Dermis microvascular lymphatic vessel endothelial cell (primary cell): ENCODE results near the gene GABPB2. TPM values are rescaled to one million over a fixed set of nuclear protein-coding genes. Genes with fewer than 3 reads are reported as not detected.
A peak's percentile ranks its signal among the peaks of the same experiment; 100 is the strongest.

Source experiments
- DNase-seq, 2 donors: peaks; one replicate each; pipeline versions ENCODE4 v3.0.0 to v3.0.0-alpha.2; 2010; ENCODE audit warnings: low read depth in 2 of 2
- total RNA-seq: library from RNA; depleted of rRNA; stranded (reverse); fragments of >200 nt; gene quantifications from 2 replicates; pipeline ENCODE4 v1.2.1, GENCODE V29; 2014

GABPB2 gene
- total RNA-seq, 1 donor from 2014 or later: 5.6 TPM

DNA sequence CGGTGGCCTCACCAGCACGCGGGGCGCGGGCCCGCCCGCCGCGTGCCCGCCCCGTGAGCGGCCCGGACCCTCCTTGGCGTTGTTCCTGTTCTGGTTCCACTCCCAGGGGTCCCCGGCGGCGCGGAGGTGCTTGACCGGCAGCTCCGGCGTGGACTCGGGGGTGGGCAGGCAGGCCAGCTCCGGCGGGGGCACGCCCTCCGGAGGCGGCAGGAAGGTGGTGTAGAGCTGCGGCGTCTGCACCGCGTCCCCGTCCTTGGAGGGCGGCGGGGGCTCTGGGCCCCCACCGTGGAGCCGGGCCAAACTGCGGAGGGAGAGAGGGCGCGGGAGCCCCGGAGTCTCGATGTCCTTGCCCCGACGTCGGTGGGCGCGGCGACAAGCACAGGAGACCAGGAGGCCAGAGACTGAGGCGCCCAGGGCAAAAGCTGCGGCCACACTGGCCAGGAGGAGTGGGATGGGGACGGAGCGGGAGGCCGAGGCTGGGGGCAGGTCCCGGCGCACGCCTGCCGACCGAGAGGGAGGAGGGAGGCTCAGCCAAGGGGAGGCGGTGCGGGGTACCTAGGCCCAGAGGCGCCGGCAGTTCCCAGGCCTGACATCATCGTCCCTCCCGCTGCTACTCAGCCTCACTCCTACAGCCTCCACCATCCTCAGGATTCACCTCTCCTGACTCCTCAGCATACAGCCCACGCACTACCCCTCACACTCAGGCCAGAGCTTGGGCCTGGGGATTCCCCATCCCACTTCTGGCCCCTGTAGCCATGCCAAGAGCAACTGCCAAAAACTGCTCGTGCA is 62.7 kb downstream of the GABPB2 start:
- no peak for DNase-seq

GRCh38 chr1:151134396-151134795 is 63.8 kb downstream of the GABPB2 start:
- peak in 1 of 2 donors; percentile 23 for DNase-seq

DNA sequence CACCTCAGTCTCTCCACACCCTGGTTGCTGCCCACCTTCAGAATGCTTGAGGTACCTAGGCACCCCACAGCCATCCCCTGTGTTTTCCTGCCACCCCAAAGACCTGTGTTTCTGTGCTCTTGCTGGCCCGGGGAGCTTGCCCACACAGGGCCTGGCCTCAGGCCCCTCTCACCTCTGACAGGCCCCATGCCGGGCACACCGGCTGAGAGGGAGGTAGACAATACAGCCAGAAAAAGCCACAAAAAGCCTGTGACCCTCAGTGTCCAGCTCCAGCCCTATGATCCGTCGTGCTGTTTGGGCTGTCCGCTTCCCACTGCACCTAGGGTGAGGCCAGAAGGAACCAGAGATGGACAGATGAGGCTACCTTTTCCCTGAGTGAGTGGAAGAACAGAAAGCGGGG is 64.4 kb downstream of the GABPB2 start:
- no peak for DNase-seq

DNA sequence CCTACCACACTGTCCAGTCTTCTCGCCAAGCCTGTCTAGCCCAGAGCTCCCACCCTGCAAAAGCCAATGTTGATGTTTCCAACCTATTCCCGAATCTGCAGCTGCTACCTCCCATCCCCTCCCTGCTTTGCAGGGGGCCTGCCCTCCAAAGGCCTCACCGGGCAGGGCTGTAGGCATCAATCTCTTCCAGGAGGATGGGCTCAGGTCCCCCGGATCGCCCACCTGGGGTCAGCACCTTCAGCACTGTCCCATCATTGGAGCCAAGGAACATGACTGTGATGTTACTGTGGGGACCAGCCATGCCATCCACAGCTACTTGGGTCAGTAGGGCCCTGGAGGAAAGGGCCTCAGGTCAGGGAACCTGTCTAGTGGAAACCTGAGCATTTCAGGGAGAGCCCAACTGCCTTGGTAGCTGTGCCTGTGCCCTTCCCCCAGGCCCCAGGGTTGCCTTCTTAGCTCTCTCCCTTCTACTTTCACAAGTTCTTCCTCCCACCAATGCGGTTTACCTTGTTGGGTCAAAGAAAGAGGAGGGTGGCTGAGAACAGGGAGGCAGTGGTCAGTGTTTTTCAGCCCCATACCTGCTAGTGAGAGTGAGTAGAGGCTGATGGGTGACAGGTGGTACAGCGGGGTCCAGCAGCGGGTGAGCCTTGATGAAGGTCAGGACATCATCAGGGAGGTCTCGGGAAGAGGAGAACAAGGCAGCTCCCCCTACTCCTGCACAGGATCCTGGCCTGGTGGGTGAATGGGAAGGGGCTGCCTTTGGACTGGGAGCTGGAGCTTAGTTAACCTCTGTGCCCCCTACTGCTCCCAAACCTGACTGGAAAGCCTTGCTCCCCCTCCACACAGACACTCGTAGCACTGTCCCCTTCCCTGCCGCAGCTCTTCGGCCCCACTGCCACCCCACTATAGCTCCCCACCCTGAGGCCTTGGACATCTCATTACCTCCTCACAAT is 65.1 kb downstream of the GABPB2 start:
- no peak for DNase-seq

DNA sequence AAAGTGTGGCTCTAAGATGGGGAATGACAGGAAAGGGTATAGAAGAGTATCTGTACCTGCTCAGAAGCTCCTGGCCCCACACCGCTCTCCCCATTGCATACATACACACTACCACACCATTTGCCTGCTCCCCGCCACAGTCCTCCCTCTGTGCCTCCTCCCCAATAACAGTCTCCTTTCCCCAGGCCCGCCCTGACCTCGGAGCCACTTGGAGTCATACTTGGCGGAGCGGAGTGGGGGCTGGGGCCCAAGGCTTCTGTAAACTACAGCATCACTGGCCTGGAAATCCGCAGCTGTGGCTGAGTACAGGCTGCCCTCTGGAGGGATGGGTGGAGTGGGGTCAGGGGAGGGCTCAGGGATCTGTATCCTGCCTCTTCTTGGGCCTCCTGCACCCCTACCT is 67.2 kb downstream of the GABPB2 start:
- no peak for DNase-seq

- no peak for DNase-seq
Observed at GRCh38 chr1:151142411-151143056, 72.0 kb downstream of the GABPB2 start.

DNA sequence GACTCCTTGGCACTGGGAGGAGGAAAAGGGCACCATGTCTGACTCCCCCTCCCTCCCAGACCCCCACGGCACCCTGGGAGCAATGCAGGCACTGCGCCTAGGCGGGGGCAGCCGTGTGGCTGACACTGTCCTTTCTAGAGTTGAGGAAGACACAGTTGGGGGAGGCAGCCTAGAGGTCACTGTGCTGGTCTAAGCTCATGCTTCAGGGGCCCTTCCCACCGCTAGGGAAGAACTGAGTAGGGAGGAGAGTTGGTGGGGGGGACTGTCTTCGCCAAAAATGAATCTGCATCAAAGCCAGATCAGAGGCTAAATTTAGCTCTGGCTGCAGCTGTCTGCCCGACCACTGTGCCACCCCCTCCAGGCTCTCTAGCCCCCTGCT is 72.5 kb downstream of the GABPB2 start:
- no peak for DNase-seq

DNA sequence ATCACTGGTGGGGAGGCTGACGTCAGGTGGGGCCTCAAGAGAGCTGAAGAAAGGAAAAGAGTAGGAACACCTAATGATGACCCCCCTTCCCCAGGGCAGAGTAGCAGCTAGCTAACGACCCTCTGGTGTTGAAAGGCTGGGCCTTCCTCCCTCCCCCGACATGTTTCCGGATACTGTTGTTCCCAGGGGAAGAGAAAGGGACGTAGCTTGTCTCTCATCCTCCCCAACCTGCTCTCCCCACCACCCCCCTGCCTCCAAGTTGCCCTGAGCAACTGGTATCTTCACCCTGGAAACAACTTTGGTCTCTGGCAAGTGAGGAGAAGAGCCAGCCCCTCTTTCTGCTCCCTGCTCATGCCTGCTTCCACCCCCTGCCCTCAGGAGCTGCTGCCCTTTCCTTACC is 73.4 kb downstream of the GABPB2 start:
- no peak for DNase-seq

- DNase-seq: peak in 1 of 2 donors; percentile 29
Observed at GRCh38 chr1:151144474-151145303, 74.1 kb downstream of the GABPB2 start.

DNA sequence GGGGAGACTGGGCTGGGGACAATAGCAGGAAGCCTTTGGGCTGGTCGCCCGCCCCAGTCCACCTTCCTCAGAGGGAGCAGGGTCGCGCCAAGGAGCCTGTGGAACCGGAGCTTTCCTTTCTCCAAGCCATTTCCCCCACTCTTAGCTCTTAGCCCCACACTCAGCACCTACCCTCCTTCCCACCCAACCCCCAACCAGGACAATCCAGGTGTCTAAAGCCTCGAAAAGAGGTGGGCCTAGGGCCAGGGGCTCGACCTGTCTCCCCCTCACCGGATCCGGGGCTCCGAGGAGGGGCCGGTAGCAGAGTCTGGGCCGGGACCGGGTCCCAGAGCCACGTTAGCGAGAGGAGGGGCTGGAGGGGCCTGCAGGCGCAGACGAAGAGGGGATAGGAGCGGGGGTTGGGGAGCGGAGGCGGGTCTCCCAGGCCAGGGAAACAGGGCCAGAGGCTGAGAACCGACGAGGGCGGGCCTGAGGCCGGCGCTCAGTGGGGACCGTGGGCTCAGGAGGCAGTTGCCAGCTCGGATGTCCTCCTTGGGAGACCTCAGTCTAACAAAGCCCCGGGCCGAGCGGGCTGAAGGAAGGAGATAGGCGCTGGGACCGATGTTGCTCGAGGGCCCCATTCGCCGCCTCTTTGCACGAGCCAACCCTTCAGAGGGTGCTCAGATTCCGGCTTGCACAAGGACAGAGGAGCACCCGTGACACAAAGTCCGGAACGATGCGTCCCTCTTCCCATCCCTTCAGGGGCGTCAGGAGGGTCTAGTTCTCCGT is 74.9 kb downstream of the GABPB2 start:
- no peak for DNase-seq

- no peak for DNase-seq
Observed at GRCh38 chr1:151146072-151146411, 75.5 kb downstream of the GABPB2 start.

DNA sequence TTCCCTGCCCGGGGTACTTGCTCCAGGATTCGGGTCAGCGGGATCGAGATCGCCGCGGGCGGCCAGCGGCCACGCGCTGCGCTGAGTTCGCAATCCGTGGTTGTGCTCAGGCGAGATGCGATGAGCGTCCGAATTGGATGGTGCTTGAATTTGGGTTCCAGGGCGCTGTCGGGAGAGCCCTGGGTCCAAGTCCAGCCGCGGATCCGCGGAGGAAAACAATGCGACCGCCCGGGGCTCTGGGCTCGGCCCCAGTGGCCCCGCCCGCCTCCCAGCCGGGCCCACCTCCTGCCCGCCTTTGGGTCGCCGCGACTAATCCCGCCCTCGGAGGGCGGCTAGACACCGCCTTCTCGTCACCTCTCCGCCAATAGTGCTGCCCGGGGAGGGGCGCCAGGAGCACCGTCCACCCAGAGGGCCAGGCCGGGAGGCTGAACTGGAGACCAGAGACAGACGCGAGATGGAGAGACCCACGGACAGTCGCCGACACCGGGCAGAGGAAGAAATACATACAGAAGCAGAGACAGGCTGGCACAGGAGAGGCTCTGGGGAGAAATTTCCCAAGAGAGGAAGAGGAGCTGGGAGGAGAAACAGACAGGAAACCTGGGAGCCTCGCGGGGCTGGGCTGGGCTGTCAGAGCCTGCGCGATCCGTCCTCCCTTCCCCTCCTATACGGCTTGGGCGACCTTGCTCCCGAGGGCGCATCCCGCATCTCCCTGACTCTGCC is 76.0 kb downstream of the GABPB2 start, which contains the start of gene SEMA6C:
Gene SEMA6C, minus strand, starts transcription at position 220 of the 720 bp plus-strand sequence. CDS start 4,010 bp downstream, outside the sequence.
- DNase-seq: peak; percentile 73 to 94

- DNase-seq: peak in 1 of 2 donors; percentile 32
Observed at GRCh38 chr1:151147132-151147503, 76.6 kb downstream of the GABPB2 start.

DNA sequence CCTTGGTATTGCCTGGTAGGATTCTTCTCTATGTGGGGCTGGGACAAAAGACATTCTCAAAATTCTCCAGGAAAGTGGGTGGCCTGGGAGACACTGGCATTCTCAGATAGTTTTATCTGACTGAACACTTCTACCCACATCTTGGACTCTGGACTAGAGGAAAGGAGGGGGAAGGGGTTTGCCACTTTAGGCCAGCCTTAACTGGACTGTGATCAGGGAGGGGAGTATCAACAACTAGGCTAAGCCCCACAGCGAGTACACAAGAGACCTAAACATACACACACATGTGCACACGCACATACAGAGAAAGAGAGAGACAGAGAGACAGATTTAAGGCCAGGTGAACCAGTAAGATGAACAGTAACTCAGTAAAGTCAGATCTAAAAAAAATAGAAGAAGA is 77.1 kb downstream of the GABPB2 start:
- no peak for DNase-seq

DNA sequence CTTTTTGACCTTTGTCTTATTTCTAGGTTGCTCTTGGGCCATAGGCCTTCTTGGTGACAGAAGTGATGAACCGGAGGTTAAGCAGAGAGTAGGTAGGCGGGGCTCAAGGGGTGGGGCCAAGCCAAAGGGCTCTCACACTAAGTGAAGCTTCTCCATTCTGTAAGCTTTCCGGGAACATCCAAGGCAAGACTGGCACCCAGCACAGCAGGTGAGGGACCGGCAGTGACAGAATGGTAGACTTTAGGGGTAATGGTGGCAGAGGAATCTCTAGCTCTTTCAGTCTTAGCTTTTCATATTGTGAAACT is 85.9 kb downstream of the GABPB2 start, which contains the start of gene TNFAIP8L2:
Gene TNFAIP8L2, plus strand, starts transcription at position 135 of the 305 bp plus-strand sequence. CDS start 2,049 bp downstream, outside the sequence.
- DNase-seq: no peak

GRCh38 chr1:151157067-151157531 is 86.5 kb downstream of the GABPB2 start:
- DNase-seq: no peak

- no peak for DNase-seq
Observed at GRCh38 chr1:151158326-151158725, 87.8 kb downstream of the GABPB2 start.

- peak in 1 of 2 donors; percentile 30 for DNase-seq
Observed at GRCh38 chr1:151158751-151159251, 88.2 kb downstream of the GABPB2 start.

GRCh38 chr1:151159373-151159772 is 88.8 kb downstream of the GABPB2 start:
- no peak for DNase-seq
